ENCODE data around the gene NETO1. TPM values are rescaled to one million over a fixed set of nuclear protein-coding genes. Genes with fewer than 3 reads are reported as not detected.

NETO1 gene
- total RNA-seq, 2 donors from 2014 or later, result not detected

DNA sequence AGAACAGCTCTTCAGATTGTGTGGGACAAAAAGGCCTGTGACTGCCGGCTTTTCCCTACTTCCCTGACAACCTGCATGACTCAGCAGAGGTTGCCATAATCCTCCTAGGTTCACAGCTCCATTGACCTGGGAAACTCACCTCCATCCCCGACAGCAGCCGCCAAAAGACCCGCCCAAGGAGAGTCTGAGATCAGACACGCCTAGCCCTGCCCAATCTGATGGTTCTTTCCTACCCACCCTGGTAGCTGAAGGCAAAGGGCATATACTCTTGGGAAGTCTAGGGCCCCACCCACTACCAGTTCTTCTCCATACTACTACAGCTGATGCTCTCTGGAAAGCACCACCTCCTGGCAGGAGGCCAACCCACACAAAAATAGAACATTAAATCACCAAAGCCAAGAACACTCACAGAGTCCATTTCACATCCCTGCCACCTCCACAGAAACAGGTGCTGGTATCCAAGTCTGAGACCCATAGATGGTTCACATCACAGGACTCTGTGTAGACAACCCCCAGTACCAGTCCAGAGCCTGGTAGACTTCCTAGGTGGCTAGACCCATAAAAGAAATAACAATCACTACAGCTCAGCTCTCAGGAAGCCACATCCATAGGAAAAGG lies 140.6 kb downstream of the NETO1 start:
- Mint-ChIP-seq H3K27me3 (no peaks in the 10 kb centered on the region), H3K4me3 (no peak overlapping the region), H3K36me3 (ENCODE audit: low read depth) (no peaks in the 10 kb centered on the region), H3K4me1 (no peaks in the 10 kb centered on the region), H3K9me3 (peaks cover 11% of the 10 kb centered on the region), H3K27ac (no peak overlapping the region)
- ATAC-seq (replicated peaks), result no peak

DNA sequence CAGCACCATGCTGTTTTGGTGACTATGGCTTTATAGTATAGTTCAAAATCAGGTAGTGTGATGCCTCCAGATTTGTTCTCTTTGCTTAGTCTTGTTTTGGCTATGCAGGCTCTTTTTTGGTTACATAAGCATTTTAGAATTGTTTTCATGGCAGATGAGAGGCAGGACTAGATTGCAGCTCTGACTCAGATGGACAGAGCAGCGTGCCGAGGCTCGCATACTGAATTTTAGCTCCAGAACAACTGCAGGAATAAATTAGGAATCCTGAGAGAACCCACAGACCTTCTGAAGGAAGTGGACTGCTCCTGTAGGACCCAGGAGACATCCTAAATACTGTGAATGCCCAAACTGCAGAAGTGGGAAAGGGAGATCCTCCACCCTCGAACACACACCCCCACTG lies 141.6 kb downstream of the NETO1 start:
- Mint-ChIP-seq H3K36me3 (ENCODE audit: low read depth) (no peaks in the 10 kb centered on the region), H3K27ac (no peak overlapping the region), H3K27me3 (no peaks in the 10 kb centered on the region), H3K4me3 (no peak overlapping the region), H3K9me3 (peaks cover 11% of the 10 kb centered on the region), H3K4me1 (no peaks in the 10 kb centered on the region)
- no peak for ATAC-seq (replicated peaks)

DNA sequence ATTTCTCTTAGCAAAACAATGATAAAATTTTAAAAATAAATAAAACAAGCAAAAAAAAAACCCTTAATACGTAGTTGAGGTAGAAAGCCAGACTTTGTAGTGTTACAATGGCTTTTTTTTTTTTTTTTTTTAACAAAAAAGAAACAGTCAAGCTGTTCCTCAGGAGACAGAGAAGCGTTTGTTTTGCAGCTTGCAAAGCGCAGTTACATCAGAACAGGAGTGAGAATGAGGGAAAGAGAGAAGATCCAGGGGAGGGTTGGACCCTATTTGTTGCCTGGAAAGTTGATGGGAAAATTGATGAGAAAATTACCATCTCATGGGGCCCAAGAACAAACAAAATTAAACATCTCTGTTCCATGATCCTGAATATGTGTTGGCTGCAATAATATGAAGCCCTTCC lies 146.5 kb downstream of the NETO1 start:
- Mint-ChIP-seq H3K9me3 (peaks cover 3% of the 10 kb centered on the region), H3K4me1 (no peaks in the 10 kb centered on the region), H3K4me3 (no peak overlapping the region), H3K27me3 (no peaks in the 10 kb centered on the region), H3K36me3 (ENCODE audit: low read depth) (no peaks in the 10 kb centered on the region), H3K27ac (no peak overlapping the region)
- ATAC-seq (replicated peaks), result no peak

DNA sequence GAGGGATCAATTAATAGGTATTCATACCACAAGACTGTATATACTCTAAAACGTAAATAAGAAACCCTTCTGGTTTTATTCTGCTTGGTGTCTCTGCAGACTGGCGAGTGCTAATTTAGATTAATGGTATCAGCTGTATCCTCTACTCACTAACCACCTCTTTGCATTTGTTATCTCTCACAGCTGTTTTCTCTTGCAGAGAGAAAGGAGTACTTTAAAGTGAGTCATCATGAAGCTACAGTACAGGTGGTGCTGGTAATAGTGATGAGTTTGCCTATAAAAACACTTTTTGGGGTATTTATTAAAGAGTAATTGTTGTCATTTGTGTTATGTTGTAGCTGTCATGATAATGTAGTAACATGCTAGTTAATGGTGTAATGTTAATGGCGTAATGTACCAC lies 147.7 kb downstream of the NETO1 start:
- Mint-ChIP-seq H3K27me3 (no peaks in the 10 kb centered on the region), H3K4me3 (no peak overlapping the region), H3K27ac (no peak overlapping the region), H3K9me3 (peaks cover 3% of the 10 kb centered on the region), H3K4me1 (no peaks in the 10 kb centered on the region), H3K36me3 (ENCODE audit: low read depth) (no peaks in the 10 kb centered on the region)
- ATAC-seq (replicated peaks), result no peak

DNA sequence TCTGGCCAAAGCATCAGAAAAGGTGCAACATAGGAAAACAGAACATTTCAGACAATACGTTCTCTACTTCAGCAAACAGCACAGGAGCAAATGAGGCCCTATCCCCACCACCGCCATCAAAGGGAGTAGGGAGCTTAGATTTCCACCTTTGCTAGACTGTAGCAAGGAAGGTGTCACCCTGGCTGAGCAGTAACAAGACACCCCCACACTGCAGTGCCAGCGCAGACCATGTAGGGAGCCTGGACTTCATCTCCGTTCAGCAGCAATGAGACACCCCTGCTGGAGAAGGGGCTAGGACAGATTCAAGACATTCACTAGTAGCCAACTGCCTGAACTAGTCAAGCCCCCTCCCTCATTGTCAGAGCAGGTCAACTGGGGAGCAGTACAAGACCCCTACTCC lies 163.6 kb downstream of the NETO1 start:
- H3K9me3 Mint-ChIP-seq, result no peaks in the 10 kb centered on the region
- H3K36me3 Mint-ChIP-seq (ENCODE audit: low read depth), result no peaks in the 10 kb centered on the region
- H3K27ac Mint-ChIP-seq, result no peak overlapping the region
- no peak for ATAC-seq (replicated peaks)
- H3K4me3 Mint-ChIP-seq, result no peak overlapping the region
- no peaks in the 10 kb centered on the region for H3K27me3 Mint-ChIP-seq
- no peaks in the 10 kb centered on the region for H3K4me1 Mint-ChIP-seq

DNA sequence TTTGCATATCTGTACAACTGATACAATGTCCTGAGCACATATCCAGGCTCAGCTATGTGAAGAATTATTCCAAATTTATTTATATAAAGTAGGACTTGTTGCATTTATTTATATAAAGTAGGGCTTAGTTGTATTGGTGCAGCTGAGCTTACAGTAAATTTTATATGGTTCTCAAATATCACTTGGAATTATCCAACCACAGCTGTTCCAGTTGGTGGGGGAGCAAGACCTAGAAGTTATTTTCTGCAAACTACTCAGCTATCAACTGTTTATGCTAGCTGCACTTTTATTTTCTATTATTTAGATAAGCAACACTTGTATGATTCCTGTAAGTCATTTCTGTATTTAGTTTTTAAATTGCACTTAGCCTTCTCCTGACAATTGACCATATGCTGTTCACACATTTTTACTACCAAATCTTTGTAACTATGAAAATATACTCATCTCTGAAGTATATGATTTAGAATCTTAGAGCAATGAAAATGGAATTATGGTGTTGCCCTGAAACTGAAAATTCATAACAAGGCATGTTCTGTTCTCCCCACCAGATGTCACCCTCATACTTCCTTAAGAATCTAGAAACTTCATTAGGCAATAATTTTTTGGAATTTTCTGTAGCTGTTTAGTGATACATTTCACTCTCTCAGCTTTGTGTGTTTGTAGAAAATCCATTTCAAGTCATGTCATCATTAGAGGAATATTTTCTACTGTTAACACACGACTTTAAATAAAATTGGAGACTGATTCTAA lies 166.7 kb downstream of the NETO1 start:
- no peak overlapping the region for H3K4me3 Mint-ChIP-seq
- H3K36me3 Mint-ChIP-seq (ENCODE audit: low read depth), result no peaks in the 10 kb centered on the region
- H3K9me3 Mint-ChIP-seq, result no peaks in the 10 kb centered on the region
- no peak overlapping the region for H3K27ac Mint-ChIP-seq
- H3K27me3 Mint-ChIP-seq, result no peaks in the 10 kb centered on the region
- no peaks in the 10 kb centered on the region for H3K4me1 Mint-ChIP-seq
- ATAC-seq (replicated peaks), result no peak

DNA sequence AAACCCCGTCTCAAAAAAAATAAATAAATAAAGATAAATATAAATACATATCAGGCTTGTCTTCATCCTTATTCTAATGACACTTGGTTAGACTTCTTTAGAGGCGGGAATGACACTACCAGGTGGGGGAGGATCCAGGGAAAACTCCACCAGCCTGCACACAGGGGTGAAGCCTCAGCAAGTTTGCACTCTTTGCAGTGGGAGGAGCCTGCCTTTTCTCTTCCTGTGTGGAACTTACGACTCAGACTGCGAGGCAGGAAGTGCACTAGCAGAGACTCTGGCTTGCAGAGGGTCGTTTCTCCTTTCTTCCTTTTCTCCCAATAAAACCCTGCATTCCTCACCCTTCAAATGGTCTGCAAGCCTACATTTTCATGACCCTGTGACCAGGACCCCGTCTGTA lies 170.1 kb downstream of the NETO1 start:
- Mint-ChIP-seq H3K36me3 (ENCODE audit: low read depth) (no peaks in the 10 kb centered on the region), H3K4me3 (no peak overlapping the region)
- no peak for ATAC-seq (replicated peaks)

DNA sequence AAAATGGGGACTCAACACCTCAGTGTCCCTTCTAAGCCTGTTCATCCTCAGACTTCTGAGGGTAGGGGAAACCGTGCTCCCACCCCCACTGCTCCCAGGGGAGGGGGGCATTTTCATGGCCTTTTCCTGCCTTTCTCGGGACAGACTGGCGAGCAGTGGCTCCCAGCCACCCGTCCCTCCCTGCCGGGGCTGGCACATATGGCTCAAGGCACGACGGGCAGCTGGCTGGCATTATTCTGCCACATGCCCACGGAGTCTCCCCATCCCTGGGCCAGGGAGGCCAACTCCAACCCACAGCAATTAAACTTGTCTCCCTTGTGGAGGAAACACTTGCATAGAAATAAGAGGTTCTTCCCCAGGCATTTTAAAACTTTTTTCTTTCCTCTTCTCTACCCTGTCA lies 175.2 kb downstream of the NETO1 start:
- Mint-ChIP-seq H3K36me3 (ENCODE audit: low read depth) (no peaks in the 10 kb centered on the region), H3K4me3 (no peak overlapping the region), H3K9me3 (no peaks in the 10 kb centered on the region), H3K27ac (no peak overlapping the region), H3K27me3 (no peaks in the 10 kb centered on the region), H3K4me1 (no peaks in the 10 kb centered on the region)
- no peak for ATAC-seq (replicated peaks)

More for the DNA sequence above, 170.1 kb downstream of the NETO1 start:
- Mint-ChIP-seq H3K4me1 (no peaks in the 10 kb centered on the region), H3K27ac (no peak overlapping the region), H3K27me3 (no peaks in the 10 kb centered on the region), H3K9me3 (no peaks in the 10 kb centered on the region)

Measured in activated T-helper 17 cell treated with anti-CD3 and anti-CD28 coated beads, Interleukin-2, amount 50 U/mL, for 72 hours (primary cell).